Uterus (tissue), 4 donors: ENCODE measurements around the gene FHL5. TPM values are rescaled to one million over a fixed set of nuclear protein-coding genes. Genes with fewer than 3 reads are reported as not detected.

Experiments
- DNase-seq, 2 donors: peaks; one replicate each; pipeline ENCODE4 v3.0.0-alpha.2; 2019 to 2020
- H3K27ac ChIP-seq, 2 donors: fragments of 200-600 bp; sonication (generic); 1 replicate in 1 of 2; 2 replicates in 1 of 2; pipeline ENCODE4 v1.5.1; 2016 to 2018
- H3K27me3 ChIP-seq, 2 donors: fragments of 200-600 bp; sonication (generic); one replicate each; pipeline ENCODE4 v1.5.1; 2018 to 2019; ENCODE audit warnings: control low read depth in 1 of 2
- H3K36me3 ChIP-seq, 2 donors: fragments of 200-600 bp; sonication (generic); one replicate each; pipeline ENCODE4 v1.5.1; 2019; ENCODE audit warnings: control low read depth in 1 of 2
- H3K4me1 ChIP-seq, 2 donors: fragments of 200-600 bp; sonication (generic); one replicate each; pipeline ENCODE4 v1.5.1; 2018 to 2019; ENCODE audit warnings: control low read depth in 1 of 2
- H3K4me3 ChIP-seq, 2 donors: fragments of 200-600 bp; sonication (generic); 1 replicate in 1 of 2; 2 replicates in 1 of 2; pipeline ENCODE4 v1.5.1; 2018 to 2019; ENCODE audit warnings: mild to moderate bottlenecking in 1 of 2
- H3K9me3 ChIP-seq, 2 donors: fragments of 200-600 bp; sonication (generic); one replicate each; pipeline ENCODE4 v1.5.1; 2019; ENCODE audit warnings: control low read depth in 1 of 2
- CTCF ChIP-seq, 4 experiments: fragments of 200-600 bp in 2 of 4; fragments of 450-650 bp in 2 of 4; sonication (generic) in 2 of 4; IDR thresholded peaks; one replicate each; pipeline ENCODE4 v1.5.1; 2016 to 2019; ENCODE audit warnings: antibody characterized with exemption in 4 of 4, mild to moderate bottlenecking in 2 of 4, moderate library complexity in 1 of 4
- POLR2A ChIP-seq, 2 donors: fragments of 450-650 bp; IDR thresholded peaks; one replicate each; pipeline ENCODE4 v1.6.1; 2016; ENCODE audit warnings: antibody characterized with exemption in 2 of 2, mild to moderate bottlenecking in 1 of 2, moderate library complexity in 1 of 2
- intact Hi-C: fragments of 100-400 bp; cut with DNase I; formaldehyde crosslinking; loops from one replicate; pipeline ENCODE4 v1.15.1; 2023; ENCODE audit warnings: low total_unique reads
- total RNA-seq, 4 donors: library from RNA; depleted of rRNA in 3 of 4; stranded (reverse); fragments of >200 nt in 3 of 4; gene quantifications; one replicate each; pipeline versions ENCODE4 v1.1.0 to v1.2.4, GENCODE V29; 2014 to 2023
- donor health status: DM: yes; HTN: yes; CAD: no.

Gene FHL5
- total RNA-seq, 4 donors from 2014 or later = 4.5 to 86.7 (median 56.9) TPM

GRCh38 chr6:96645106-96645505 is 82.2 kb downstream of the FHL5 start:
- Histone ChIP-seq H3K36me3 (no peaks in the 10 kb centered on the region), H3K4me3 (no peak overlapping the region), H3K4me1 (no peaks in the 10 kb centered on the region), H3K27me3 (no peaks in the 10 kb centered on the region), H3K9me3 (no peaks in the 10 kb centered on the region), H3K27ac (no peak overlapping the region)
- TF ChIP-seq CTCF (IDR thresholded peaks at IDR 0.05) (no peak), POLR2A (IDR thresholded peaks at IDR 0.05) (no peak)
- DNase-seq = no peak
- intact Hi-C loops = no loop called here

GRCh38 chr6:96649926-96650325 is 87.0 kb downstream of the FHL5 start:
- H3K4me1 ChIP-seq = no peaks in the 10 kb centered on the region

GRCh38 chr6:96651816-96652215 is 88.9 kb downstream of the FHL5 start:
- TF ChIP-seq CTCF (IDR thresholded peaks at IDR 0.05) = no peak
- no peak for TF ChIP-seq POLR2A (IDR thresholded peaks at IDR 0.05)
- H3K27me3 ChIP-seq = no peaks in the 10 kb centered on the region
- H3K4me3 ChIP-seq = no peak overlapping the region
- no peaks in the 10 kb centered on the region for H3K4me1 ChIP-seq
- no peak overlapping the region for H3K27ac ChIP-seq
- H3K9me3 ChIP-seq = no peaks in the 10 kb centered on the region
- no peaks in the 10 kb centered on the region for H3K36me3 ChIP-seq
- intact Hi-C loops = no loop called here
- no peak for DNase-seq

More at GRCh38 chr6:96649926-96650325, 87.0 kb downstream of the FHL5 start:
- intact Hi-C loops = no loop called here
- Histone ChIP-seq H3K27ac (no peak overlapping the region), H3K27me3 (no peaks in the 10 kb centered on the region), H3K4me3 (no peak overlapping the region), H3K36me3 (no peaks in the 10 kb centered on the region), H3K9me3 (no peaks in the 10 kb centered on the region)
- DNase-seq = no peak
- TF ChIP-seq POLR2A (IDR thresholded peaks at IDR 0.05) = no peak
- no peak for TF ChIP-seq CTCF (IDR thresholded peaks at IDR 0.05)

- no peak overlapping the region for H3K27ac ChIP-seq
- H3K27me3 ChIP-seq = no peaks in the 10 kb centered on the region
- H3K9me3 ChIP-seq = no peaks in the 10 kb centered on the region
- intact Hi-C loops = no loop called here
- TF ChIP-seq POLR2A (IDR thresholded peaks at IDR 0.05) (no peak), CTCF (IDR thresholded peaks at IDR 0.05) (no peak)
- H3K4me1 ChIP-seq = no peaks in the 10 kb centered on the region
- no peak for DNase-seq
- no peak overlapping the region for H3K4me3 ChIP-seq
- no peaks in the 10 kb centered on the region for H3K36me3 ChIP-seq
Observed at GRCh38 chr6:96652552-96652951, 89.6 kb downstream of the FHL5 start.

GRCh38 chr6:96653181-96653580 is 90.3 kb downstream of the FHL5 start:
- no peaks in the 10 kb centered on the region for H3K27me3 ChIP-seq
- intact Hi-C loops = no loop called here
- H3K36me3 ChIP-seq = no peaks in the 10 kb centered on the region
- H3K9me3 ChIP-seq = no peaks in the 10 kb centered on the region
- DNase-seq = no peak
- no peak overlapping the region for H3K4me3 ChIP-seq
- TF ChIP-seq POLR2A (IDR thresholded peaks at IDR 0.05) (no peak), CTCF (IDR thresholded peaks at IDR 0.05) (no peak)
- no peak overlapping the region for H3K27ac ChIP-seq
- no peaks in the 10 kb centered on the region for H3K4me1 ChIP-seq
